Measurements from ENCODE around the gene EFEMP2. TPM values are rescaled to one million over a fixed set of nuclear protein-coding genes. Genes with fewer than 3 reads are reported as not detected.

Gene EFEMP2
- total and polyA plus RNA-seq, 10 of the 15 experiments (the other 5 are each of a cell fraction or from before 2014, with no cell fraction given) = 0.24 to 13.2 (median 1.3) TPM; not detected in 1

GRCh38 chr11:65847746-65848145, 24.9 kb downstream of the EFEMP2 start:
- RAD21 ChIA-PET (ENCODE audit: unreplicated experiment) = no interaction called here
- in situ Hi-C loops (cut with MboI) = no loop called here
- SMC1A ChIA-PET (ENCODE audit: uncharacterized antibody, unreplicated experiment) = no interaction called here

GRCh38 chr11:65844231-65844872, 28.2 kb downstream of the EFEMP2 start:
- BruUV-seq (replicated peaks) = no TSS peak
- no peaks in the 10 kb centered on the region for H3K4me1 ChIP-seq (ENCODE audit: control insufficient read depth, insufficient read depth, low read length)
- no peak overlapping the region for H3K4me2 ChIP-seq (ENCODE audit: control insufficient read depth, insufficient read depth)
- FAIRE-seq (no peak), ATAC-seq (no peak), DNase-seq (ENCODE audit: low read depth, low spot score) (no peak)
- in situ Hi-C loops (cut with MboI) = no loop called here
- no peak overlapping the region for H3K27ac ChIP-seq (ENCODE audit: control insufficient read depth, insufficient read depth)
- no peak overlapping the region for H3K4me3 ChIP-seq
- no peaks in the 10 kb centered on the region for H3K36me3 ChIP-seq (ENCODE audit: control insufficient read depth in 2 of 2, insufficient read depth in 2 of 2, low read length in 1 of 2)
- 61% methylated on average over 10 of the region's 10 CpGs for WGBS (ENCODE audit: insufficient coverage, insufficient replicate concordance, low lambda C conversion rate, missing lambda C conversion rate)
- H3K27me3 ChIP-seq (replicated peaks in 1 of 2; ENCODE audit: control insufficient read depth in 2 of 2, insufficient read depth in 2 of 2, low read length in 1 of 2) = no peaks in the 10 kb centered on the region
- POLR2A ChIA-PET = interaction anchor here (0.5 kb wide), 1 partner anchor 133 kb away, joined by 7 read pairs; no protein-coding TSS in a partner anchor
- no peak for TF ChIP-seq MYB (IDR thresholded peaks at IDR 0.05; ENCODE audit: borderline replicate concordance, low read depth, low read length)
- H4K20me1 ChIP-seq (ENCODE audit: control insufficient read depth, insufficient read depth) = no peaks in the 10 kb centered on the region
- RAD21 ChIA-PET (ENCODE audit: unreplicated experiment) = no interaction called here
- no peak overlapping the region for H3K9ac ChIP-seq (ENCODE audit: control insufficient read depth, insufficient read depth, low read length)
- H3K79me2 ChIP-seq (ENCODE audit: control insufficient read depth, insufficient read depth, low read length) = no peaks in the 10 kb centered on the region
- intact Hi-C loops (cut with micrococcal nuclease; ENCODE audit: unreplicated experiment) = no loop called here
- CTCF ChIA-PET = interaction anchor here (0.9 to 1.6 kb wide), 3 partner anchors 14 to 41 kb away, joined by 3 to 6 read pairs (median 4); no protein-coding TSS in a partner anchor
- SMC1A ChIA-PET (ENCODE audit: uncharacterized antibody, unreplicated experiment) = no interaction called here
- no peak overlapping the region for H2AFZ ChIP-seq (ENCODE audit: control insufficient read depth, low read depth, low read length)
- H3K9me3 ChIP-seq (replicated peaks; ENCODE audit: control insufficient read depth, insufficient read depth, low read length) = no peaks in the 10 kb centered on the region

More at GRCh38 chr11:65847746-65848145, 24.9 kb downstream of the EFEMP2 start:
- Histone ChIP-seq H3K4me3 (no peak overlapping the region), H3K79me2 (ENCODE audit: control insufficient read depth, insufficient read depth, low read length) (no peaks in the 10 kb centered on the region), H3K4me1 (ENCODE audit: control insufficient read depth, insufficient read depth, low read length) (no peaks in the 10 kb centered on the region), H4K20me1 (ENCODE audit: control insufficient read depth, insufficient read depth) (no peaks in the 10 kb centered on the region), H2AFZ (ENCODE audit: control insufficient read depth, low read depth, low read length) (no peak overlapping the region), H3K9me3 (replicated peaks; ENCODE audit: control insufficient read depth, insufficient read depth, low read length) (peaks cover 2% of the 10 kb centered on the region; the same call in 2 of the 3 replicates), H3K9ac (ENCODE audit: control insufficient read depth, insufficient read depth, low read length) (no peak overlapping the region), H3K36me3 (ENCODE audit: control insufficient read depth in 2 of 2, insufficient read depth in 2 of 2, low read length in 1 of 2) (peaks cover 5 to 7% of the 10 kb centered on the region in 2 experiments; a peak in 3 of 4 replicates), H3K27me3 (replicated peaks in 1 of 2; ENCODE audit: control insufficient read depth in 2 of 2, insufficient read depth in 2 of 2, low read length in 1 of 2) (no peaks in the 10 kb centered on the region), H3K27ac (ENCODE audit: control insufficient read depth, insufficient read depth) (no peak overlapping the region), H3K4me2 (ENCODE audit: control insufficient read depth, insufficient read depth) (no peak overlapping the region)
- 63% methylated on average over 3 of the region's 3 CpGs for WGBS (ENCODE audit: insufficient coverage, insufficient replicate concordance, low lambda C conversion rate, missing lambda C conversion rate)
- DNase-seq (ENCODE audit: low read depth, low spot score) (no peak), FAIRE-seq (no peak), ATAC-seq (no peak)
- TF ChIP-seq NRF1 (conservative IDR thresholded peaks at IDR 0.05; ENCODE audit: low read depth, low read length) = no peak
- TF ChIP-seq NFIC (IDR thresholded peaks at IDR 0.05; ENCODE audit: low read depth, low read length) = no peak
- POLR2A ChIA-PET = interaction anchor here (0.7 to 1.1 kb wide), 2 partner anchors 11 to 331 kb away, joined by 3 read pairs; no protein-coding TSS in a partner anchor
- no TSS peak for BruUV-seq (replicated peaks)
- intact Hi-C loops (cut with micrococcal nuclease; ENCODE audit: unreplicated experiment) = no loop called here
- CTCF ChIA-PET = interaction anchor here (1.1 to 2.9 kb wide), 5 partner anchors 25 to 141 kb away, joined by 3 to 11 read pairs (median 4); partner anchors contain the start of gene KAT5

Data from GM12878 (cell line).